GM23338 (cell line): Measurements from ENCODE around the gene STEAP1B.
"Not testable (repeated sequence)": the region's sequence is repeated elsewhere in the genome, so short reads cannot be mapped to it uniquely, and the experiment has no call there.

Source experiments
- CREB1 ChIP-seq: fragments of 250-450 bp; sonication (Bioruptor Pico); IDR thresholded peaks from 2 replicates; pipeline ENCODE4 v1.5.0; 2020; ENCODE audit warnings: low read depth, mild to moderate bottlenecking, moderate library complexity
- CTCF ChIP-seq, 2 experiments: fragments of 200-600 bp in 1 of 2; sonication (generic) in 1 of 2; conservative IDR thresholded peaks; 2 replicates each; pipeline versions ENCODE4 v1.5.1 to v1.6.1; 2016 to 2017; ENCODE audit warnings: antibody characterized with exemption in 2 of 2, low read depth in 2 of 2, mild to moderate bottlenecking in 2 of 2, moderate library complexity in 1 of 2
- EZH2 ChIP-seq: fragments of 200-600 bp; sonication (generic); IDR thresholded peaks from one replicate; pipeline ENCODE4 v1.8.0; 2017; ENCODE audit warnings: antibody characterized with exemption, mild to moderate bottlenecking, low read depth; ENCODE audit not compliant: unreplicated experiment
- EZH2phosphoT487 ChIP-seq: fragments of 200-600 bp; sonication (generic); IDR thresholded peaks from one replicate; pipeline ENCODE4 v1.8.1; 2018; ENCODE audit warnings: antibody characterized with exemption; ENCODE audit not compliant: unreplicated experiment
- JUNB ChIP-seq: IDR thresholded peaks from one replicate; pipeline ENCODE4 v1.6.1; 2016; ENCODE audit warnings: antibody characterized with exemption; ENCODE audit not compliant: unreplicated experiment
- POLR2AphosphoS5 ChIP-seq: IDR thresholded peaks from 2 replicates; pipeline ENCODE4 v1.6.1; 2016; ENCODE audit warnings: antibody characterized with exemption, low read depth
- ZNF114 ChIP-seq: fragments of 250-450 bp; sonication (Bioruptor Pico); IDR thresholded peaks from 2 replicates; pipeline ENCODE4 v1.5.0; 2020; ENCODE audit warnings: mild to moderate bottlenecking, moderate library complexity
- TF ChIP-seq, protein P1 (sequence below): IDR thresholded peaks from one replicate; pipeline ENCODE4 v1.6.1; 2018; ENCODE audit warnings: antibody characterized with exemption; ENCODE audit not compliant: unreplicated experiment
- TF ChIP-seq, protein P2 (sequence below): fragments of 250-450 bp; sonication (Bioruptor Pico); IDR thresholded peaks from 2 replicates; pipeline ENCODE4 v1.5.0; 2020; ENCODE audit warnings: mild to moderate bottlenecking, moderate library complexity

- TF ChIP-seq CTCF (conservative IDR thresholded peaks at IDR 0.05; ENCODE audit: low read depth in 2 of 2) = peak; percentile 53 to 91
- TF ChIP-seq, protein P1, sequence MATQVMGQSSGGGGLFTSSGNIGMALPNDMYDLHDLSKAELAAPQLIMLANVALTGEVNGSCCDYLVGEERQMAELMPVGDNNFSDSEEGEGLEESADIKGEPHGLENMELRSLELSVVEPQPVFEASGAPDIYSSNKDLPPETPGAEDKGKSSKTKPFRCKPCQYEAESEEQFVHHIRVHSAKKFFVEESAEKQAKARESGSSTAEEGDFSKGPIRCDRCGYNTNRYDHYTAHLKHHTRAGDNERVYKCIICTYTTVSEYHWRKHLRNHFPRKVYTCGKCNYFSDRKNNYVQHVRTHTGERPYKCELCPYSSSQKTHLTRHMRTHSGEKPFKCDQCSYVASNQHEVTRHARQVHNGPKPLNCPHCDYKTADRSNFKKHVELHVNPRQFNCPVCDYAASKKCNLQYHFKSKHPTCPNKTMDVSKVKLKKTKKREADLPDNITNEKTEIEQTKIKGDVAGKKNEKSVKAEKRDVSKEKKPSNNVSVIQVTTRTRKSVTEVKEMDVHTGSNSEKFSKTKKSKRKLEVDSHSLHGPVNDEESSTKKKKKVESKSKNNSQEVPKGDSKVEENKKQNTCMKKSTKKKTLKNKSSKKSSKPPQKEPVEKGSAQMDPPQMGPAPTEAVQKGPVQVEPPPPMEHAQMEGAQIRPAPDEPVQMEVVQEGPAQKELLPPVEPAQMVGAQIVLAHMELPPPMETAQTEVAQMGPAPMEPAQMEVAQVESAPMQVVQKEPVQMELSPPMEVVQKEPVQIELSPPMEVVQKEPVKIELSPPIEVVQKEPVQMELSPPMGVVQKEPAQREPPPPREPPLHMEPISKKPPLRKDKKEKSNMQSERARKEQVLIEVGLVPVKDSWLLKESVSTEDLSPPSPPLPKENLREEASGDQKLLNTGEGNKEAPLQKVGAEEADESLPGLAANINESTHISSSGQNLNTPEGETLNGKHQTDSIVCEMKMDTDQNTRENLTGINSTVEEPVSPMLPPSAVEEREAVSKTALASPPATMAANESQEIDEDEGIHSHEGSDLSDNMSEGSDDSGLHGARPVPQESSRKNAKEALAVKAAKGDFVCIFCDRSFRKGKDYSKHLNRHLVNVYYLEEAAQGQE = not testable (repeated sequence)
- not testable (repeated sequence) for TF ChIP-seq JUNB; EZH2; EZH2phosphoT487; ZNF114 (CRISPR knock-in tag)
- peak; percentile 73 for TF ChIP-seq POLR2AphosphoS5
- peak; percentile 63 for TF ChIP-seq CREB1
- TF ChIP-seq, protein P2, sequence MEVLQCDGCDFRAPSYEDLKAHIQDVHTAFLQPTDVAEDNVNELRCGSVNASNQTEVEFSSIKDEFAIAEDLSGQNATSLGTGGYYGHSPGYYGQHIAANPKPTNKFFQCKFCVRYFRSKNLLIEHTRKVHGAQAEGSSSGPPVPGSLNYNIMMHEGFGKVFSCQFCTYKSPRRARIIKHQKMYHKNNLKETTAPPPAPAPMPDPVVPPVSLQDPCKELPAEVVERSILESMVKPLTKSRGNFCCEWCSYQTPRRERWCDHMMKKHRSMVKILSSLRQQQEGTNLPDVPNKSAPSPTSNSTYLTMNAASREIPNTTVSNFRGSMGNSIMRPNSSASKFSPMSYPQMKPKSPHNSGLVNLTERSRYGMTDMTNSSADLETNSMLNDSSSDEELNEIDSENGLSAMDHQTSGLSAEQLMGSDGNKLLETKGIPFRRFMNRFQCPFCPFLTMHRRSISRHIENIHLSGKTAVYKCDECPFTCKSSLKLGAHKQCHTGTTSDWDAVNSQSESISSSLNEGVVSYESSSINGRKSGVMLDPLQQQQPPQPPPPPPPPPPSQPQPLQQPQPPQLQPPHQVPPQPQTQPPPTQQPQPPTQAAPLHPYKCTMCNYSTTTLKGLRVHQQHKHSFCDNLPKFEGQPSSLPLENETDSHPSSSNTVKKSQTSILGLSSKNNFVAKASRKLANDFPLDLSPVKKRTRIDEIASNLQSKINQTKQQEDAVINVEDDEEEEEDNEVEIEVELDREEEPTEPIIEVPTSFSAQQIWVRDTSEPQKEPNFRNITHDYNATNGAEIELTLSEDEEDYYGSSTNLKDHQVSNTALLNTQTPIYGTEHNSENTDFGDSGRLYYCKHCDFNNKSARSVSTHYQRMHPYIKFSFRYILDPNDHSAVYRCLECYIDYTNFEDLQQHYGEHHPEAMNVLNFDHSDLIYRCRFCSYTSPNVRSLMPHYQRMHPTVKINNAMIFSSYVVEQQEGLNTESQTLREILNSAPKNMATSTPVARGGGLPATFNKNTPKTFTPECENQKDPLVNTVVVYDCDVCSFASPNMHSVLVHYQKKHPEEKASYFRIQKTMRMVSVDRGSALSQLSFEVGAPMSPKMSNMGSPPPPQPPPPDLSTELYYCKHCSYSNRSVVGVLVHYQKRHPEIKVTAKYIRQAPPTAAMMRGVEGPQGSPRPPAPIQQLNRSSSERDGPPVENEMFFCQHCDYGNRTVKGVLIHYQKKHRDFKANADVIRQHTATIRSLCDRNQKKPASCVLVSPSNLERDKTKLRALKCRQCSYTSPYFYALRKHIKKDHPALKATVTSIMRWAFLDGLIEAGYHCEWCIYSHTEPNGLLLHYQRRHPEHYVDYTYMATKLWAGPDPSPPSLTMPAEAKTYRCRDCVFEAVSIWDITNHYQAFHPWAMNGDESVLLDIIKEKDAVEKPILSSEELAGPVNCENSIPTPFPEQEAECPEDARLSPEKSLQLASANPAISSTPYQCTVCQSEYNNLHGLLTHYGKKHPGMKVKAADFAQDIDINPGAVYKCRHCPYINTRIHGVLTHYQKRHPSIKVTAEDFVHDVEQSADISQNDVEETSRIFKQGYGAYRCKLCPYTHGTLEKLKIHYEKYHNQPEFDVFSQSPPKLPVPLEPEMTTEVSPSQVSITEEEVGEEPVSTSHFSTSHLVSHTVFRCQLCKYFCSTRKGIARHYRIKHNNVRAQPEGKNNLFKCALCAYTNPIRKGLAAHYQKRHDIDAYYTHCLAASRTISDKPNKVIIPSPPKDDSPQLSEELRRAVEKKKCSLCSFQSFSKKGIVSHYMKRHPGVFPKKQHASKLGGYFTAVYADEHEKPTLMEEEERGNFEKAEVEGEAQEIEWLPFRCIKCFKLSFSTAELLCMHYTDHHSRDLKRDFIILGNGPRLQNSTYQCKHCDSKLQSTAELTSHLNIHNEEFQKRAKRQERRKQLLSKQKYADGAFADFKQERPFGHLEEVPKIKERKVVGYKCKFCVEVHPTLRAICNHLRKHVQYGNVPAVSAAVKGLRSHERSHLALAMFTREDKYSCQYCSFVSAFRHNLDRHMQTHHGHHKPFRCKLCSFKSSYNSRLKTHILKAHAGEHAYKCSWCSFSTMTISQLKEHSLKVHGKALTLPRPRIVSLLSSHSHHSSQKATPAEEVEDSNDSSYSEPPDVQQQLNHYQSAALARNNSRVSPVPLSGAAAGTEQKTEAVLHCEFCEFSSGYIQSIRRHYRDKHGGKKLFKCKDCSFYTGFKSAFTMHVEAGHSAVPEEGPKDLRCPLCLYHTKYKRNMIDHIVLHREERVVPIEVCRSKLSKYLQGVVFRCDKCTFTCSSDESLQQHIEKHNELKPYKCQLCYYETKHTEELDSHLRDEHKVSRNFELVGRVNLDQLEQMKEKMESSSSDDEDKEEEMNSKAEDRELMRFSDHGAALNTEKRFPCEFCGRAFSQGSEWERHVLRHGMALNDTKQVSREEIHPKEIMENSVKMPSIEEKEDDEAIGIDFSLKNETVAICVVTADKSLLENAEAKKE (CRISPR knock-in tag) = not testable (repeated sequence)
Measured at GRCh38 chr7:22499888-22500689, at the start of gene STEAP1B.
